Measurements from ENCODE around the gene TTC39B.

TTC39B gene

GRCh38 chr9:15149450-15149849 is 157.6 kb downstream of the TTC39B start:
- peak; percentile 23 for DNase-seq (ENCODE audit: low read depth)
- no peak for TF ChIP-seq CTCF (conservative IDR thresholded peaks at IDR 0.05; ENCODE audit: control insufficient read depth, insufficient read depth, low read depth, low read length)
- H3K4me3 ChIP-seq (ENCODE audit: control insufficient read depth, low read depth, low read length) = no peak overlapping the region

GRCh38 chr9:15146268-15146700 is 160.7 kb downstream of the TTC39B start:
- no peak for DNase-seq (ENCODE audit: low read depth)
- no peak overlapping the region for H3K4me3 ChIP-seq (ENCODE audit: control insufficient read depth, low read depth, low read length)
- no peak for TF ChIP-seq CTCF (conservative IDR thresholded peaks at IDR 0.05; ENCODE audit: control insufficient read depth, insufficient read depth, low read depth, low read length)

- DNase-seq (ENCODE audit: low read depth) = peak; percentile 71
- TF ChIP-seq CTCF (conservative IDR thresholded peaks at IDR 0.05; ENCODE audit: control insufficient read depth, insufficient read depth, low read depth, low read length) = no peak
Measured at GRCh38 chr9:15144622-15145061, 162.4 kb downstream of the TTC39B start.

GRCh38 chr9:15142878-15143534 is 164.0 kb downstream of the TTC39B start:
- TF ChIP-seq CTCF (conservative IDR thresholded peaks at IDR 0.05; ENCODE audit: control insufficient read depth, insufficient read depth, low read depth, low read length) = peak; percentile 93
- H3K4me3 ChIP-seq (ENCODE audit: control insufficient read depth, low read depth, low read length) = no peak overlapping the region
- DNase-seq (ENCODE audit: low read depth) = peak; percentile 74

More at GRCh38 chr9:15144622-15145061, 162.4 kb downstream of the TTC39B start:
- H3K4me3 ChIP-seq (ENCODE audit: control insufficient read depth, low read depth, low read length) = no peak overlapping the region

GRCh38 chr9:15140051-15140450 is 167.0 kb downstream of the TTC39B start:
- no peak for DNase-seq (ENCODE audit: low read depth)
- no peak overlapping the region for H3K4me3 ChIP-seq (ENCODE audit: control insufficient read depth, low read depth, low read length)
- no peak for TF ChIP-seq CTCF (conservative IDR thresholded peaks at IDR 0.05; ENCODE audit: control insufficient read depth, insufficient read depth, low read depth, low read length)

- no peak overlapping the region for H3K4me3 ChIP-seq (ENCODE audit: control insufficient read depth, low read depth, low read length)
- TF ChIP-seq CTCF (conservative IDR thresholded peaks at IDR 0.05; ENCODE audit: control insufficient read depth, insufficient read depth, low read depth, low read length) = no peak
- DNase-seq (ENCODE audit: low read depth) = no peak
Measured at GRCh38 chr9:15139469-15139868, 167.5 kb downstream of the TTC39B start.

GRCh38 chr9:15138357-15138686 is 168.7 kb downstream of the TTC39B start:
- no peak for TF ChIP-seq CTCF (conservative IDR thresholded peaks at IDR 0.05; ENCODE audit: control insufficient read depth, insufficient read depth, low read depth, low read length)
- DNase-seq (ENCODE audit: low read depth) = no peak
- H3K4me3 ChIP-seq (ENCODE audit: control insufficient read depth, low read depth, low read length) = no peak overlapping the region

Data from fibroblast of mammary gland (primary cell).